HEK293 (cell line): Measurements from ENCODE around the gene SPTLC1.

Experiments used
- BCL11A ChIP-seq: fragments of 450-650 bp; formaldehyde crosslinking; IDR thresholded peaks from 2 replicates; pipeline ENCODE4 v1.5.1; 2016; ENCODE audit warnings: low read depth, missing biosample characterization, missing genetic modification characterization
- FEZF1 ChIP-seq: fragments of 450-650 bp; formaldehyde crosslinking; IDR thresholded peaks from 2 replicates; pipeline ENCODE4 v1.5.1; 2016; ENCODE audit warnings: missing biosample characterization, missing genetic modification characterization
- MEIS1 ChIP-seq: sonication (generic); formaldehyde crosslinking; IDR thresholded peaks from 2 replicates; pipeline ENCODE4 v1.8.1; 2022; ENCODE audit warnings: missing genetic modification reagents, mild to moderate bottlenecking, borderline replicate concordance
- SCRT1 ChIP-seq: fragments of 450-650 bp; formaldehyde crosslinking; IDR thresholded peaks from 2 replicates; pipeline ENCODE4 v1.5.1; 2016; ENCODE audit warnings: missing biosample characterization, missing genetic modification characterization, borderline replicate concordance
- SCRT2 ChIP-seq: fragments of 450-650 bp; formaldehyde crosslinking; IDR thresholded peaks from 2 replicates; pipeline ENCODE4 v1.5.1; 2016; ENCODE audit warnings: missing biosample characterization, missing genetic modification characterization
- ZBTB6 ChIP-seq: fragments of 450-650 bp; formaldehyde crosslinking; IDR thresholded peaks from 2 replicates; pipeline ENCODE4 v1.5.1; 2017; ENCODE audit warnings: missing biosample characterization, missing genetic modification characterization
- ZBTB8A ChIP-seq: fragments of 450-650 bp; formaldehyde crosslinking; IDR thresholded peaks from 2 replicates; pipeline ENCODE4 v1.5.1; 2016; ENCODE audit warnings: missing biosample characterization, missing genetic modification characterization
- ZFP3 ChIP-seq: fragments of 450-650 bp; formaldehyde crosslinking; IDR thresholded peaks from 2 replicates; pipeline ENCODE4 v1.5.1; 2016; ENCODE audit warnings: low read depth, missing biosample characterization, missing genetic modification characterization
- ZNF138 ChIP-seq: fragments of 450-650 bp; formaldehyde crosslinking; IDR thresholded peaks from 2 replicates; pipeline ENCODE4 v1.5.1; 2016; ENCODE audit warnings: missing biosample characterization, missing genetic modification characterization, borderline replicate concordance
- ZNF146 ChIP-seq: fragments of 450-650 bp; formaldehyde crosslinking; IDR thresholded peaks from 2 replicates; pipeline ENCODE4 v1.5.1; 2016; ENCODE audit warnings: missing biosample characterization, missing genetic modification characterization
- ZNF221 ChIP-seq: fragments of 450-650 bp; formaldehyde crosslinking; IDR thresholded peaks from 2 replicates; pipeline ENCODE4 v1.5.1; 2017; ENCODE audit warnings: missing biosample characterization, missing genetic modification characterization, borderline replicate concordance
- ZNF274 ChIP-seq, 2 experiments: fragments of 200-500 bp in 1 of 2; fragments of 450-650 bp in 1 of 2; sonication (Bioruptor generic) in 1 of 2; formaldehyde crosslinking in 1 of 2; IDR thresholded peaks; 2 replicates each; pipeline versions ENCODE4 v1.5.1 to v1.6.1; 2014 to 2016; ENCODE audit warnings: borderline replicate concordance in 1 of 2, inconsistent platforms in 1 of 2, low read length in 1 of 2, missing biosample characterization in 1 of 2, missing genetic modification characterization in 1 of 2
- ZNF302 ChIP-seq: fragments of 450-650 bp; formaldehyde crosslinking; IDR thresholded peaks from 2 replicates; pipeline ENCODE4 v1.5.1; 2016; ENCODE audit warnings: missing biosample characterization, missing genetic modification characterization, low read depth
- ZNF311 ChIP-seq: fragments of 450-650 bp; formaldehyde crosslinking; IDR thresholded peaks from 2 replicates; pipeline ENCODE4 v1.5.1; 2017; ENCODE audit warnings: missing biosample characterization, missing genetic modification characterization, borderline replicate concordance
- ZNF324 ChIP-seq: fragments of 450-650 bp; formaldehyde crosslinking; IDR thresholded peaks from 2 replicates; pipeline ENCODE4 v1.5.1; 2016; ENCODE audit warnings: missing biosample characterization, missing genetic modification characterization
- ZNF398 ChIP-seq: fragments of 450-650 bp; formaldehyde crosslinking; IDR thresholded peaks from 2 replicates; pipeline ENCODE4 v1.5.1; 2017; ENCODE audit warnings: missing biosample characterization, missing genetic modification characterization
- ZNF423 ChIP-seq: fragments of 450-650 bp; formaldehyde crosslinking; IDR thresholded peaks from 2 replicates; pipeline ENCODE4 v1.5.1; 2016; ENCODE audit warnings: missing biosample characterization, missing genetic modification characterization
- ZNF510 ChIP-seq: fragments of 450-650 bp; formaldehyde crosslinking; IDR thresholded peaks from 2 replicates; pipeline ENCODE4 v1.5.1; 2018; ENCODE audit warnings: mild to moderate bottlenecking, missing genetic modification characterization, missing biosample characterization; ENCODE audit not compliant: insufficient replicate concordance
- ZNF544 ChIP-seq: fragments of 450-650 bp; formaldehyde crosslinking; IDR thresholded peaks from 2 replicates; pipeline ENCODE4 v1.5.0; 2017; ENCODE audit warnings: missing biosample characterization, missing genetic modification characterization
- ZNF664 ChIP-seq: fragments of 450-650 bp; formaldehyde crosslinking; IDR thresholded peaks from 2 replicates; pipeline ENCODE4 v1.5.1; 2016; ENCODE audit warnings: missing biosample characterization, missing genetic modification characterization
- ZNF792 ChIP-seq: fragments of 450-650 bp; formaldehyde crosslinking; IDR thresholded peaks from 2 replicates; pipeline ENCODE4 v1.5.1; 2016; ENCODE audit warnings: missing biosample characterization, missing genetic modification characterization
- ZXDB ChIP-seq: fragments of 450-650 bp; formaldehyde crosslinking; IDR thresholded peaks from 2 replicates; pipeline ENCODE4 v1.5.1; 2016; ENCODE audit warnings: missing biosample characterization, missing genetic modification characterization
- TF ChIP-seq, protein P1 (sequence below): fragments of 450-650 bp; formaldehyde crosslinking; IDR thresholded peaks from 2 replicates; pipeline ENCODE4 v1.5.1; 2016; ENCODE audit warnings: missing biosample characterization, missing genetic modification characterization
- TF ChIP-seq, protein P2 (sequence below): fragments of 450-650 bp; formaldehyde crosslinking; conservative IDR thresholded peaks from 2 replicates; pipeline ENCODE4 v1.5.1; 2016; ENCODE audit warnings: low read depth, missing biosample characterization, missing genetic modification characterization
- TF ChIP-seq, protein P3 (sequence below): fragments of 450-650 bp; formaldehyde crosslinking; IDR thresholded peaks from 2 replicates; pipeline ENCODE4 v1.5.1; 2016; ENCODE audit warnings: missing biosample characterization, missing genetic modification characterization

The SPTLC1 gene

GRCh38 chr9:92115071-92115858 lies at the start of gene SPTLC1 (continued):
- TF ChIP-seq, protein P1, sequence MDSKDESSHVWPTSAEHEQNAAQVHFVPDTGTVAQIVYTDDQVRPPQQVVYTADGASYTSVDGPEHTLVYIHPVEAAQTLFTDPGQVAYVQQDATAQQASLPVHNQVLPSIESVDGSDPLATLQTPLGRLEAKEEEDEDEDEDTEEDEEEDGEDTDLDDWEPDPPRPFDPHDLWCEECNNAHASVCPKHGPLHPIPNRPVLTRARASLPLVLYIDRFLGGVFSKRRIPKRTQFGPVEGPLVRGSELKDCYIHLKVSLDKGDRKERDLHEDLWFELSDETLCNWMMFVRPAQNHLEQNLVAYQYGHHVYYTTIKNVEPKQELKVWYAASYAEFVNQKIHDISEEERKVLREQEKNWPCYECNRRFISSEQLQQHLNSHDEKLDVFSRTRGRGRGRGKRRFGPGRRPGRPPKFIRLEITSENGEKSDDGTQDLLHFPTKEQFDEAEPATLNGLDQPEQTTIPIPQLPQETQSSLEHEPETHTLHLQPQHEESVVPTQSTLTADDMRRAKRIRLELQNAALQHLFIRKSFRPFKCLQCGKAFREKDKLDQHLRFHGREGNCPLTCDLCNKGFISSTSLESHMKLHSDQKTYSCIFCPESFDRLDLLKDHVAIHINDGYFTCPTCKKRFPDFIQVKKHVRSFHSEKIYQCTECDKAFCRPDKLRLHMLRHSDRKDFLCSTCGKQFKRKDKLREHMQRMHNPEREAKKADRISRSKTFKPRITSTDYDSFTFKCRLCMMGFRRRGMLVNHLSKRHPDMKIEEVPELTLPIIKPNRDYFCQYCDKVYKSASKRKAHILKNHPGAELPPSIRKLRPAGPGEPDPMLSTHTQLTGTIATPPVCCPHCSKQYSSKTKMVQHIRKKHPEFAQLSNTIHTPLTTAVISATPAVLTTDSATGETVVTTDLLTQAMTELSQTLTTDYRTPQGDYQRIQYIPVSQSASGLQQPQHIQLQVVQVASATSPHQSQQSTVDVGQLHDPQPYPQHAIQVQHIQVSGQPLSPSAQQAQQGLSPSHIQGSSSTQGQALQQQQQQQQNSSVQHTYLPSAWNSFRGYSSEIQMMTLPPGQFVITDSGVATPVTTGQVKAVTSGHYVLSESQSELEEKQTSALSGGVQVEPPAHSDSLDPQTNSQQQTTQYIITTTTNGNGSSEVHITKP (tag by site-specific recombination) = peak; percentile 31; the same call in 1 of the 2 replicates
- TF ChIP-seq ZNF302 (tag by site-specific recombination) (no peak), ZNF221 (tag by site-specific recombination) (no peak), SCRT1 (tag by site-specific recombination) (no peak), FEZF1 (tag by site-specific recombination) (no peak), ZNF664 (tag by site-specific recombination) (no peak), ZNF510 (tag by site-specific recombination) (no peak), ZNF311 (tag by site-specific recombination) (no peak), SCRT2 (tag by site-specific recombination) (no peak), ZNF398 (tag by site-specific recombination) (no peak), ZBTB8A (tag by site-specific recombination) (no peak), BCL11A (tag by site-specific recombination) (no peak), ZNF544 (tag by site-specific recombination) (no peak), ZNF138 (tag by site-specific recombination) (no peak), MEIS1 (CRISPR knock-in tag) (no peak), ZNF146 (tag by site-specific recombination) (no peak), ZNF423 (tag by site-specific recombination) (no peak), ZNF792 (tag by site-specific recombination) (no peak), ZBTB6 (tag by site-specific recombination) (no peak), ZFP3 (no peak), ZNF324 (tag by site-specific recombination) (0 out of 2 replicates have a peak, but pooled peaks have one; percentile 23), ZNF274 (IDR thresholded peaks at IDR 0.05; ENCODE audit: low read length) (no peak), ZNF274 (tag by site-specific recombination; IDR thresholded peaks at IDR 0.05; ENCODE audit: borderline replicate concordance) (no peak), ZXDB (peak; percentile 72)
- TF ChIP-seq, protein P2, sequence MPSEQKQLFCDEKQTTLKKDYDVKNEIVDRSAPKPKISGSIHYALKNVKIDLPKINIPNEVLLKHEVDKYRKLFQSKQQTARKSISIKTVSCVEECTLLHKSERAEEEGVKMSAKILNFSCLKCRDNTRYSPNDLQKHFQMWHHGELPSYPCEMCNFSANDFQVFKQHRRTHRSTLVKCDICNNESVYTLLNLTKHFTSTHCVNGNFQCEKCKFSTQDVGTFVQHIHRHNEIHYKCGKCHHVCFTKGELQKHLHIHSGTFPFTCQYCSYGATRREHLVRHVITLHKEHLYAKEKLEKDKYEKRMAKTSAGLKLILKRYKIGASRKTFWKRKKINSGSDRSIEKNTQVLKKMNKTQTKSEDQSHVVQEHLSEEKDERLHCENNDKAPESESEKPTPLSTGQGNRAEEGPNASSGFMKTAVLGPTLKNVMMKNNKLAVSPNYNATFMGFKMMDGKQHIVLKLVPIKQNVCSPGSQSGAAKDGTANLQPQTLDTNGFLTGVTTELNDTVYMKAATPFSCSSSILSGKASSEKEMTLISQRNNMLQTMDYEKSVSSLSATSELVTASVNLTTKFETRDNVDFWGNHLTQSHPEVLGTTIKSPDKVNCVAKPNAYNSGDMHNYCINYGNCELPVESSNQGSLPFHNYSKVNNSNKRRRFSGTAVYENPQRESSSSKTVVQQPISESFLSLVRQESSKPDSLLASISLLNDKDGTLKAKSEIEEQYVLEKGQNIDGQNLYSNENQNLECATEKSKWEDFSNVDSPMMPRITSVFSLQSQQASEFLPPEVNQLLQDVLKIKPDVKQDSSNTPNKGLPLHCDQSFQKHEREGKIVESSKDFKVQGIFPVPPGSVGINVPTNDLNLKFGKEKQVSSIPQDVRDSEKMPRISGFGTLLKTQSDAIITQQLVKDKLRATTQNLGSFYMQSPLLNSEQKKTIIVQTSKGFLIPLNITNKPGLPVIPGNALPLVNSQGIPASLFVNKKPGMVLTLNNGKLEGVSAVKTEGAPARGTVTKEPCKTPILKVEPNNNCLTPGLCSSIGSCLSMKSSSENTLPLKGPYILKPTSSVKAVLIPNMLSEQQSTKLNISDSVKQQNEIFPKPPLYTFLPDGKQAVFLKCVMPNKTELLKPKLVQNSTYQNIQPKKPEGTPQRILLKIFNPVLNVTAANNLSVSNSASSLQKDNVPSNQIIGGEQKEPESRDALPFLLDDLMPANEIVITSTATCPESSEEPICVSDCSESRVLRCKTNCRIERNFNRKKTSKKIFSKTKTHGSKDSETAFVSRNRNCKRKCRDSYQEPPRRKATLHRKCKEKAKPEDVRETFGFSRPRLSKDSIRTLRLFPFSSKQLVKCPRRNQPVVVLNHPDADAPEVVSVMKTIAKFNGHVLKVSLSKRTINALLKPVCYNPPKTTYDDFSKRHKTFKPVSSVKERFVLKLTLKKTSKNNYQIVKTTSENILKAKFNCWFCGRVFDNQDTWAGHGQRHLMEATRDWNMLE (tag by site-specific recombination) = 0 out of 2 replicates have a peak, but pooled peaks have one; percentile 51
- TF ChIP-seq, protein P3, sequence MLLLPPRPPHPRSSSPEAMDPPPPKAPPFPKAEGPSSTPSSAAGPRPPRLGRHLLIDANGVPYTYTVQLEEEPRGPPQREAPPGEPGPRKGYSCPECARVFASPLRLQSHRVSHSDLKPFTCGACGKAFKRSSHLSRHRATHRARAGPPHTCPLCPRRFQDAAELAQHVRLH = 0 out of 2 replicates have a peak, but pooled peaks have one; percentile 13
